GM19238 (cell line): ENCODE data around the gene DCAF5.
"Not testable (repeated sequence)": the region's sequence is repeated elsewhere in the genome, so short reads cannot be mapped to it uniquely, and the experiment has no call there.

ENCODE experiments used
- DNase-seq: peaks from one replicate; pipeline ENCODE4 v3.0.0; 2011; ENCODE audit warnings: low spot score; ENCODE audit not compliant: insufficient read length

DCAF5 gene, protein sequence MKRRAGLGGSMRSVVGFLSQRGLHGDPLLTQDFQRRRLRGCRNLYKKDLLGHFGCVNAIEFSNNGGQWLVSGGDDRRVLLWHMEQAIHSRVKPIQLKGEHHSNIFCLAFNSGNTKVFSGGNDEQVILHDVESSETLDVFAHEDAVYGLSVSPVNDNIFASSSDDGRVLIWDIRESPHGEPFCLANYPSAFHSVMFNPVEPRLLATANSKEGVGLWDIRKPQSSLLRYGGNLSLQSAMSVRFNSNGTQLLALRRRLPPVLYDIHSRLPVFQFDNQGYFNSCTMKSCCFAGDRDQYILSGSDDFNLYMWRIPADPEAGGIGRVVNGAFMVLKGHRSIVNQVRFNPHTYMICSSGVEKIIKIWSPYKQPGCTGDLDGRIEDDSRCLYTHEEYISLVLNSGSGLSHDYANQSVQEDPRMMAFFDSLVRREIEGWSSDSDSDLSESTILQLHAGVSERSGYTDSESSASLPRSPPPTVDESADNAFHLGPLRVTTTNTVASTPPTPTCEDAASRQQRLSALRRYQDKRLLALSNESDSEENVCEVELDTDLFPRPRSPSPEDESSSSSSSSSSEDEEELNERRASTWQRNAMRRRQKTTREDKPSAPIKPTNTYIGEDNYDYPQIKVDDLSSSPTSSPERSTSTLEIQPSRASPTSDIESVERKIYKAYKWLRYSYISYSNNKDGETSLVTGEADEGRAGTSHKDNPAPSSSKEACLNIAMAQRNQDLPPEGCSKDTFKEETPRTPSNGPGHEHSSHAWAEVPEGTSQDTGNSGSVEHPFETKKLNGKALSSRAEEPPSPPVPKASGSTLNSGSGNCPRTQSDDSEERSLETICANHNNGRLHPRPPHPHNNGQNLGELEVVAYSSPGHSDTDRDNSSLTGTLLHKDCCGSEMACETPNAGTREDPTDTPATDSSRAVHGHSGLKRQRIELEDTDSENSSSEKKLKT

DNA sequence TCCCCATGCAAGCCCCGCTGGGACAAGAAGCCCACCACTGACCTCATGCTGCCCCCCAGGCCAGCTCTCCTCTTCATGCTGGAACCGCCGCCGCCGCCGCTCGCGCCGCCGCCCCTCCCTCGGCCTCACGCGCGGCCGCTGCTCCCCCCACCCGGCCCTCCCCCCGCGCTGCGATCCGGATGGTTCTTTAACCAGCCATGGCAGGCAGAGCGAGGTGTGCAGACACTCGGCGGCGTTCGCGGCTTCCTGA, at the start of gene DCAF5:
Gene DCAF5 (minus strand): TSS at position 218 of the 250 bp plus-strand sequence. CDS start 141 bp downstream, at position 77.
- no peak for DNase-seq

DNA sequence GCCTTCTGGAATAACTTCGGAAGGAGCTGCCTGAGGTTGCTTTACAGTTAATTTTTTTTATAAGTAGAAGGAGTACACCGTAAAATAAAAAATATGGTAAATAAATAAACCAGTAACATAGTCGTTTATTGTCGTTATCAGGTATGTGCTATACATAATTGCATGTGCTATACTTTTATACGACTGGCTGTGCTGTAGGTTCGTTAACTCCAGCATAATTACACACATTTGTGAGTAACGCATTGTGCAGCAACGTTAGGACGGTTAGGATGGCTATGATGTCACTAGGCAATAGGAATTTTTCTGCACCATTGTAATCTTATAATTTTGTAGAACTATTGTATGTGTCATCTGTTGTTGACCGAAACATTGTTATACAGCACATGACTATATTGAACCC, 46.9 kb upstream of the DCAF5 start:
- DNase-seq: no peak

DNA sequence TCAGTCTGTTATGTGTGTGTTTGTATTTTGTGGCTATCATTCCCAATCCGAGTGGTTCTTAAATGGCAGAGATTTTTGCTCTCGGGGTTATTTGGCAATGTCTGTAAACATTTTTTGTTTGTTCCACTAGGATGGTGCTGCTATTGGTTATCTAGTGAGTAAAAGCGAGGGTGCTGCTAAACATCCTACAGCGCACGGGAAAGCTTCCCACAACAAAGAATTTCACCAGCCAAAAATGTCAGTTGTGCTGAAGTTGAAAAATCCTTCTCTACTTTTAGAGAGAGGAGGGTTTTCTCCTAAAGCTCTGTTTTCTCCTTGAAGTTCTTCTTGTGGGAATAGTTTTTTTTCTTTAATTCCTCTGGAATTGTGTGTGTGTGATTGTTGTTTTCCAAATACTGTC, 40.8 kb upstream of the DCAF5 start:
- no peak for DNase-seq

DNA sequence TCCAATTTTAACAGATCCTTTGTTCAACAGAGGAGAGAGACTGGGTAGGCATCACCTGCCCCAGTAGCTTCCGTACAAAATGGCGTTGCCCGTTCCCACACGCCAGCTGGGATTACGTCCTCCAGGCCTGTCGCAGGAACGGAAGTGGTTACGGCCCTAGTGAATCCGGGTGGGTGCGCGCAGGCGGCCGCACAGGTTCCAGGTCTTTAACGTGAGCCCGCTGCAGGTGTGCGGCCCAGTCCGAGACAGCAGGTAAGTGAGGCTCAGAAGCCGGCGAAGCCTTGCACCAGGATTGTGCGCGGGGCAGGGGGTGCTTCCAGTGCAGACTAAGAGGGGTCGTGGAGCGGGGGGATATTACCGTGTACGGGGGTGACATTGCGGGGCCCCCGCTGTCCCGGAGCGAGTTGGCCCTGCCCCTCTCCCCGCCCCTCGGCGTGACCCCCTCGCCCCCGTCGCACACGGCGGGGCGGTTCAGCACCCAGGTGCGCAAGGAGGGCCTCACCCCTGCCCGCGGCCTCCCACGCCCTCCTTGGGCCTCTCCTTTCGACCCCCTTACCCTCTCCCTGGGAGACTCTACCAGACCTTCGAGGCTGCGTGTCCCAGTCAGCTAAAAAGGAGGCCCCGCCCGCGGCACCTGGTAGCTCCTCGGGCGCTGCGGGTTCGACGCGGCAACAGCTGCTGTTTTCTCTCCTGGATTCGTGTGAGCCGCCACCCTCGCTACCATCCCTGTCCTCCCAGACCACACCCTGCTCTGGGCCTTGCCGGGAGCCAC, 38.6 kb upstream of the DCAF5 start, which contains the start of gene EXD2:
Gene EXD2 (plus strand): TSS at position 159 of the 772 bp plus-strand sequence. CDS start 17,973 bp downstream, outside the sequence.
- DNase-seq: peak; percentile 86

DNA sequence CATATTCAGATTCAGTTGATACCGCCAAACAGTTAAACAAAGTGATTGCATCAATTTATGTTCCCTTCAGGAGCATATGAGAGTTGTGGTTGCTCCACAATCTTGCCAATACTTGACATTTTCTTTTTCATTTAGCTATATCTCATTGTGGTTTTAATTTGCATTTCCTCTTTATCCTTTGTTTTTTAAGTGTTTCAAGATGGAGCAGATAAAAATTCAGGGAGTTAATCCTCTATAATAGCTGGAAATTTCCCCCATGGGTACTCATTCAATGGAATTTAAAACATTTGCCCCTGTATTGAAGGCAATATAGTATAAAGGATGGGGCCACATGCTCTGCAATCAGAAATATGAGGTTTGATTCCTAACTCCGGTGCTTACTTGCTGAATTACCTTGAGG, 37.3 kb upstream of the DCAF5 start:
- no peak for DNase-seq

DNA sequence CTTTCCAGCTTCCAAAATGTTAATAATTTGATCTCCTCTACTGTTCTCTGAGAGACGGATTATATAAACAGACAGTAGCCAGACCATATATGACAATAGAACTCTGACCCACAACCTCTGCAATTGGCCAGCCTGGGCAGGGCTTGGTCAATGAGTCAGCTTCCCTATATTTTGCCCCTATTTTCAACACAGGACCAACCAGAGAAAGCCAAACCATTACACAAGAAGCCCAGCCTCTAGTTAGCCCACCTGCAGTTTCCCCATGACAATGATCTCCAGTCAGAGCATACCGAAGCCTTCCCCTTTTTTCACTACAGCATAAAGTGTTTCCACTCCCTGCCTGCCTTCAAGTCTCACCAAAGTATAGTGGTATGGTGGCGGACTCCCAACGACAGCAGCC, 30.8 kb upstream of the DCAF5 start:
- DNase-seq: no peak

DNA sequence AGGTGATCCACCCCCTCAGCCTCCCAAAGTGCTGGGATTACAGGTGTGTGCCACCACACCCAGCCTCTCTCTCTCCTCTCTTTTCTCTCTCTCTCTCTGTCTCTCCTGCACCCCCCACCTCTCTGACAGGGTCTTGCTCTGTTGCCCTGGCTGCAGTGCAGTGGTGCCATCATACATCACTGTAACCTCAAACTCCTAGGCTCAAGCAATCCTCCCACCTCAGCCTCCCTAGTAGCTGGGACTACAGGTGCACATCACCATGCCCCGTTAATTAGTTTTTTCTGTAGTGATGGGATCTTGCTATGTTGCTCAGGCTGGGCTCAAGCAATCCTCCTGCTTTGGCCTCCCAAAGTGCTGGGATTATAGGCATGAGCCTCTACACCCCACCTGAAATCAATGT, 29.7 kb upstream of the DCAF5 start:
- not testable (repeated sequence) for DNase-seq

DNA sequence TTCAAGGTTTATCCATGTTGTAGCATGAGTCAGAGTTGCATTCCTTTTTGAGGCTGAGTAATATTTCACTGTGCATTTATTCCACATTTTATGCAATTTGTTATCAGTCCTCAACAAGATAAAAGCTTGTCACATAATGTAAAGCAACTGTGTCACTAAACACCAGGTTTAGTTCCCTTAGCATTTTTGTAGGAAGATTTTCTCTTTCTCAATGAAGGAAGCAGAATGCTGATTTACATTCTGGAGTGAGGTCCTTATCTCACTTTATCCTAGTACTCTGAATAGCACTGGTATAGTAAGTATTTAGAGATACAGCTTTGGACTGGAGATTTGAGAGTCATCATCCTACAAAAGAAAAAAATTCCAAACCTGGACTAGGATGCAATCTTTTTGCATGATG, 28.6 kb upstream of the DCAF5 start:
- DNase-seq: no peak

DNA sequence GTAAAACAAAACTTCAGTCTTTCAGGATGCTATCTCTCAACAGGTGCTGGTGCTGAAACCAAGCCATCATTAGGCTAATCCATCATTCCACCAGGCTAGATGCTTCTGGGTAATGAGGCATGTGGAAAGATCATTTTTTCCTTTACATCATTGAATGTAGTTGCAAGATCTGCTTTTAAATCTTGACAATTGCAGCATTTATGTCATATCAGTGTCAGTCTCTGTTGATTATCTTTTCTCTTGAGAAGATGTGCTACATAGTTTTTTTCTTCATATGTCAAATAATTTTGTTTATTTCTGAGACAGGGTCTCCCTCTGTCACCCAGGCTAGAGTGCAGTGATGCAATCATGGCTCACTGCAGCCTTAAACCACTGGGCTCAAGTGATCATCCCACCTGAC, 22.2 kb upstream of the DCAF5 start:
- no peak for DNase-seq

DNA sequence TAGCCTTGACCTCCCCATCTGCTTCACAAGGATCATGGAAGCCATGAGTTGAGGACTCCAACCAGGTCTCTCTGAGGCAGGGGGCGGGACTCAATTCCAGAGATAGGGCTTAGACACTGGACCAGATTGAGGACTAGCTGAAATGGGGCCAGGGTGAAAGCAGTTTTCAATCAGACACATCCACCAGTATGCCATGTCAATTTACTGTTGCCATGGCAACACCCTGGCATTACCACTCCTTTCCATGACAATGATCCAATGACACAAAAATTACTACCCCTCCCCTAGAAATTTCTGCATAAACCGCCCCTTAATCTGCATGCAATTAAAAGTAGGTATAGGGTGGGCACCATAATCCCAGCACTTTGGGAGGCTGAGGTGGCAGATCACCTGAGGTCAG, 18.6 kb upstream of the DCAF5 start:
- DNase-seq: no peak

DNA sequence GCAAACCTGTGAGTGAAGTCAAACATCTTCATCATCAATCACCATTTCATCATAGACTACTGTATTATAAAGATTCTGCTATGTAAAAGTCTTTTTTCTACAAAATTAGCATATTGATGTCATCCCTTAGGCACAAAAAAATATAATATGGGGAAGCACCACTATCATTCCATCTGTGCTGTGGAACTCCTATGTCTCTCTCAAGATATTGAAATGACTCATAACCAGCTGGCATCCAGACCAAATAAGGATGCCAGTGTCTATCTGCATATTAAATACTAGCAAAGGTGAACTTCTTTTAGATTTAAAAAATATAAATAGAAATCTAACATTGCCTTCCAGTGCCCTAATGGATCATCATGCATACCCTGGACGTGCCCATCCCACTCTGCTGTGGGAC, 17.9 kb upstream of the DCAF5 start:
- DNase-seq: no peak

DNA sequence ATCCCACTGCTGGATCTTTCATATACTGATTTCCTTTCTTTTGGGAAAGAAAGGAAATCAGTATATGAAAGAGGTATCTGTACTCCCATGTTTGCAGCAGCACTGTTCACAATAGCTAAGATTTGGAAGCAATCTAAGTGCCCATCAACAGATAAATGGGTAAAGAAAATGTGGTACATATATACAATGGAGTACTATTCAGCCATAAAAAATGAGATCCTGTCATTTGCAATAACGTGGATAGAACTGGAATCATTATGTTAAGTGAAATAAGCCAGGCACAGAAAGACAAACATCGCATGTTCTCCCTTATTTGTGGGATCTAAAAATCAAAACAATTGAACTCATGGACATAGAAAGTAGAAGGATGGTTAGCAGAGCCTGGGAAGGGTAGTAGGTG, 12.9 kb upstream of the DCAF5 start:
- DNase-seq: not testable (repeated sequence)

DNA sequence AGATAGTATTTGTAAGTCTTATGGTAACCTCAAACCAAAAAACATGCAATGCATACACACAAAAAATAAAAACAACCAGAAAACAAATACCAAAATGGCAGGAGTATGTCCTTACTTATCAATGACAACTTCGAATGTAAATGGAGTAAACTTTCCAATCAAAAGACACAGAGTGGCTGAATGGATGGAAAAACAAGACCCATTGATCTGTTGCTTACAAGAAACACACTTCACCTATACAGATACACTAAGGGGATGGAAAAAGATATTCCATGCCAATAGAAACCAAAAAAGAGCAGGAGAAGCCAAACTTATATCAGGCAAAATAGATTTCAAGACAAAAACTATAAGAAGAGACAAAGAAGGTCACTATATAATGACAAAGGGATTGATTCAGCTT, 8.7 kb upstream of the DCAF5 start:
- no peak for DNase-seq

DNA sequence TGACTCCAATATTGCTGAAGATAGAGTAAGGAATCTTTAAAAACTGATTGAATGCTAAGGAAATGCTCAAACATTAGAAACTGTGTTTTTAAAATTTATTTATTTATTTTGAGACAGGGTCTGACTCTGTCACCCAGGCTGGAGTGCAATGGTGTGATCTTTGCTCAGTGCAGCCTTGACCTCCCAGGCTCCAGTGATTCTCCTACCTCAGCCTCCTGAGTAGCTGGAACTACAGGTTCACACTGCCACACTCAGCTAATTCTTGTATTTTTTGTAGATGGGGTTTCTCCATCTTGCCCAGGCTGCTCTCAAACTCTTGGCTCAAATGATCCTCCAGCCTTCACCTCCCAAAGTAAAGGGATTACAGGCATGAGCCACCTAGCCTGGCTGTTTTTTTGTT, 3.3 kb upstream of the DCAF5 start:
- DNase-seq: no peak

DNA sequence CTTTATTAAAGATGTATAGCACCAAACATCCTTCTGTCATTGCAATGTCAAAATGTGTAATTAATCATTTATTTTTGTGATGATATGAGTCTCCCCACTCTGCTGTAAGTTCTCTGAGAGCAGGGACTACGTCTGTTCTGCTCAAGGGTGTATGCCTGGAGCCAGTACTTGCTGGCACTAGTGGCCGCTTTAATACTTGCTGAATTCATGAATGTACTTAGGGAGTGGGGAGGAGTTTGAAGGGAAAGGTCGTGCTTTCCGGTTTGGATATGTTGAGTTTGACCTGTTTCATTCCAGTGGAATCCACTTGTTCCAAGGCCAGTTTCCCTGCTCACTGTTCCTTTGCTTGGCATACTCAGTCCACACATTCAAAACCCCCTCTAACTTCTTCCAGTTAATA, 1.9 kb upstream of the DCAF5 start:
- DNase-seq: no peak

DNA sequence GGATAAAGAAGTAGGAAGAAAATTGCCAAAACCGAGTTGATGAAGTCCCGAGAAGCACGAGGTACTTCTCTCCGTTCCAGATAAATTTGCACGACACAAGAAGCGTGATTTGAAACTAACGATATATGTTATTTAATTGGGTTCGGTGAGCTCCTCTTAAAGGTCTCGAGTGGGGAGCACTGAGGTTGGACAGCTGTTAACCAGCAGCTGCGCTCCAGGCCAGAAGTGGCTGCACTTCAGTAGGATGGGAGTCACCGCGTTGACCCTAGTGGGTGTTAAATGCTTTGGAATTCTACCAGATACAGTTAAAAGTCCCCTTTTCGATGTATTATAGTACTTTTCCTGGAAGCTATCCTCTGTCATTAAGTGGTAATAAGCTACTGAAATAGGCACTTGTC, 953 bp upstream of the DCAF5 start:
- DNase-seq: no peak

DNA sequence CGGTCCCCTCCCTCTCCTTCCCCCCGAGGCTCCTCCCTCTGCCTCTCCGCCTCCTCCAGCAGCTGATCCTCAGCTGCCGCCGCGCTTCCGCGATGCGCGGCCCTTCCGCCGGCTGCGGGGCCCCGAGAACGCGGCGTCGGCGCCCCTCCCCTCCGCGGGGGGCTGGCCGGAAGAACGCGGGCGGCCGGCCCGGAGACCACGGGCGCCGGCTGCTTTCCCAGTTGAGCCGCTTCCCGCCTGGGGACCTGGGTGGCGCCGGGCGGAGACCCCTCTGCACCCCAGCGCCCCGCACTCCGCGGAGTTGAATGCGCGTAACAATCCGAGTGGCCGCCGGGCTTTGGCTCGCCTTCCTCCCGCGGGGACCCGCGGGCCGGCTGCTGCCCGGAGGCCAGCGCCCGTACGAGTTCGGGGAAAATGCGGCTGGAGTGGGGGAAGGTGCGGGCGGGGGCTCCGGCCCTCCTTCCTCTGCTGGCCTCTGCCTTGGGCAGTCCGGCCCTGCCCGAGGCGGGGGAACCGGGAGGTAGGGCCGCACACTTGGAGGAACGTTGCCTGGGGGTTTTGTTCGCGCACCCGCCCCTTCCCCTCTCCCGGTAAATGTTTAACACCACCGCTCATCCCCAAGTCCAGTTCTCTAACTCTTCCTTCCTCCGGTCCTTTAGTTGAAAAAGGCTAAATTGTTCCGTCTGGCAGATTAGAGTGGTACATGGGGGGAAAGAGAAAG, 393 bp upstream of the DCAF5 start:
- DNase-seq: peak; percentile 98

DNA sequence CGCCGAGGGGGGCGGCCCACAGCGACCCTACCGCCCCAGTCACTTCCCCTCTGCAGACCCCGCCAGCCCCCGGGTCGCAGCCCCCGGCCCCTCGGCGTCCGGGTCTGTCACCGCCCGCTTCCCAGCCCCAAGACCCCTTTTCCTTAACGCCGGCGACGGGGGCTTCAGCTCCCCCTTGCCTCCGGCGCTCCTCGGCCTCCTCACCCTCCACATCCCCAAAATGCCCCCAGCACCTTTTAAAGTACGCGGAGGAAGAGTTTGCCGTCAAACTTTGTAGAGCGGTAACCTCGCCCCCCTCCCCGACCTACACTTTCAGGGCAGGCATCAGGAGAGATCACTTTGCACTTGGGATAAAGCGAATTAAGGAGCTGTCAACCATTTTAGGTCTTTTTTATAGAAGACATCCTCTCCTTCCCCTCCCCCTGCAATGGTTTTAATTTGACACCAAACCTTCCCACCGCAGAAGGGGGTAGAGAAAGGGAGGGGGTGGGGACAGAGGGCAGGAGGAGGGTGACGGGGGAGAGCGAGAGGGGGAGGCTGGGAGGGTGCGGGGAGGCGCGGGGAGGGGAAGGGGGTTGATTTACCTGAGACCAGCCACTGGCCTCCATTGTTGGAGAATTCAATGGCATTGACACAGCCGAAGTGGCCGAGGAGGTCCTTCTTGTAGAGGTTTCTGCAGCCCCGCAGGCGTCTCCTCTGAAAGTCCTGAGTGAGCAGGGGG, 578 bp downstream of the DCAF5 start:
- peak; percentile 38 for DNase-seq

DNA sequence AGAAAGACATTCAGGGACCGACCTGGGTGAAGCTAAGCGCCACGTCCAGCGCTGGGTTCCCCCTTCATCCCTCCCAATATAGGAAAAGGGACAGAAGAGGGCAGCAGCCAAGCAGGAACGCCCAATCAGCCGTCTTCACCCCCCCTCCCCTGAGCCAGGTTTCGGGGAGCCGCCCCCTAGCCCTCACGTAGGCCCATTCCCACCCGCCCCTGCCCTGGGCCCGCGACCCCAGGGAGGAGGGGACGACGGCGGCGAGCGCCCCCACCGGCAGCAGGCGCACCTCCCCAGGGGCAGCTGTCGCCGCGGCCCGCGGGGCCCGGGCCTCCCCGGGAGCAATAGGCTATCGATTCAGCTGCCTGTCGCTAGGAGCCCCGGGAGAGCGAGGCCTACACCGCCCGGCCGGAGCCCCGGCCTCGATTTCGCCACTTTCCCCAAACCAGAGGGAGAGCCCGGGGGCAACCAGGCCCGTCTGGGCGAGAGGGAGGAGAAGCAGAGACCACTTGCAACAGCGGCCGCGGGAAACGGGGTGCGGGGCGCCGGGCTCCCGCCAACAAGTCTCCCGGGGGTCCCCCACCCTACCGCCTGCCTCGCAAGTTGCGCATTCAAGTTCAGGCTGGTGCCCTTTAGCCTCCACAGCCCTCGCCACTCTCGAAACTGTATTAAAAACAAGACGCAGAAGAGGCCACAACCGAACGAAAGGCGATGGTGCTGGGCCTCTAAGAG, 1.3 kb downstream of the DCAF5 start:
- peak; percentile 66 for DNase-seq
